Measurements from ENCODE around the gene MISP3.

Gene MISP3

DNA sequence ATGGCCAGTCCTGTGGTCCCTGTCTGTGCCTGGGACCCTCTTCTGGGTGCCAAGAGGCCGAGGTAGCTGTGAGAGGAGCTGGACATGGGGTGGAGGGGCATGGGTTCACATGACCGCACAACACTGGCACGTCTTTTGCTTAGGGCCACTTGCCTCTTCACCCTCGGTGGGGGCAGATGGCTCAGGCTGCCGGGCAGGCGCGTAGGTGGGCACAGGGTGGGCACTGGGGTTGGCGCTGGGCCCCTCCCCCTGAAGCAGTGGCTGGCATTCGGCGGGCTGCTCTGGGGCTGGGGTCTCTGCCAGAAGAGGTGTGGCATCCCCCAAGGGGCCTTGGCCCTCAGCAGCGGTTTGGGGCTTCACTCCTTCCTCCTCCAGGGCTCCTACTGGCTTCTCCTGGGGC lies 19.1 kb upstream of the MISP3 start:
- no peak for DNase-seq (ENCODE audit: low spot score)

DNA sequence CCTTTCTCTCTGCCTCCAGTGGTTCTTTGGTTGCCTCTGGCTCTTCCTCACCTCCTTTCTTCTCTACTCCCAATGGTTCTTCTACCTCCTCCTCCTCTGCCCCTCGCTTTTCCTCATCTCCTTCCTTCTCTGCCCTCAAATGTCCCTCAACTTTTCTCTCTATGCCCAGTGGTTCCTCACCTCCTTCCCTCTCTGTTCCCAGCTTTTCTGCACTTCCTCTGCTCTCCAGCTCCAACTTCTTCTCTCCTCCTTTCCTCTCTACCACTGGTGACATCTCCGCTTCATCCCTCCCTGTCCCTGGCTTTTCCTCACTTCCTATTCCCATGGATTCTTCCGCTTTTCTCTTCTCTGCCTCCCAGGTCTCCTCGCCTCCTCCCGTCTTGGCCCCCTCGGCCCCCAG lies 18.5 kb upstream of the MISP3 start:
- no peak for DNase-seq (ENCODE audit: low spot score)

DNA sequence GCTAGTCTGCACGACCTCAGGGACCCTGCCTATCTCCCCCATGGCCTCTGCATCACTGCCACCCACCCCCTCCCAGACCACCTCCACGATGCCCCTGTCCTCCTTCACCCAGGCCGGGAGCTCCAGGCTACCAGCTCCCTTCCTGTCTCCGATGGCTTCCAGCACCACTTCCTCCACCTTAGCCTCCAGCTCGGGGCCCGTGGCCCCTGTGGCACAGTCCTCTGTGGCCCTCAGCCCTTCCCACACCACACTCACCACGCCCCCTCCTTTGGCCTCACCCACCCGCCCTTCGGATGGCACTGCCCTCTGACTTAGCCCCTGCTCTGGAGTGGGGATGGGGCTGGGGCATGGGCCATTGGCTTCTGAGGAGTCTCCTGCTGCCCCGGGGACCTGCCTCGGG lies 17.9 kb upstream of the MISP3 start:
- no peak for DNase-seq (ENCODE audit: low spot score)

DNA sequence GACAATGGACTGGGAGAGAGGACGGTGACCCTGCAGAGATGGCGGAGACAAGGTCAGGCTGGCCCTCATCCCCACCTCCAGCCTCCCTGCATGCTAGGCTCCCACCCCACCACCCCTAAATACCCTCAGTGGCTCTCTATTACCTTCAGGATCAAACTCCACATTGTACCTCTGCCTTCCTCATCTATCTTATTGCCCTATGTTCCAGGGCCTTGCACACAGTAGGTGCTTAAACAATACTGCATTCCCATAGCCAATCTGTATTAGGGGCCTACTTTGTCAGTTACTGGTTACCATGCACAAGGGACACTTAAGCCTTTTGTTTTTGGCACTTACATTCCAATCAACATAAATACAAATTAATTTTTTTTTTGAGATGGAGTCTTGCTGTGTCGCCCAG lies 17.2 kb upstream of the MISP3 start:
- no peak for DNase-seq (ENCODE audit: low spot score)

DNA sequence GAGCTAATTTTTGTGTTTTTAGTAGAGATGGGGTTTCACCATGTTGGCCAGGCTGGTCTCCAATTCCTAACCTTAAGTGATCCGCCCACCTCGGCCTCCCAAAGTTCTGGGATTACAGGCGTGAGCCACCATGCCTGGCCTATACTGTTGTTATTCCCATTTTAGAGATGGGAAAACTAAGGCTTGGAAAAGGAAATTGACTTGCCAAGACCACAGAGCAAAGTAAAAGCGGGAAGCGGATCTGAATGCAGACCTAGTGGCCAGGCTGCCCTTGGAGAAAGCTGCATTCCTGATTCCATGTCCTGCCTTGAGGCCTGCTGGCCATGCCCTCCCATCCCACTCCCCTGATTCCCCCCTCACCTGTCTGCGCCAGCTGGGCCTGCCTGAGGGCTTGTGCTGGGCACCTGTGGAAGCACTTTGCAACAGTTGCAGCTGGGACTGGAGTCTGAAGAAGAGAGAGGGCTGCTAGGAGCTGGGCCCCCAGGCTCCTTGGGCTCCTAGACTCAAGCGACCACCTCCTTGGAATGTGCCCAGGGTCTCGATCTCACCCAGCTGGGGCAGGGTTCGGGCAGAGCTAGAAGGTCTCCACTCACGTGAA lies 16.4 kb upstream of the MISP3 start:
- DNase-seq (ENCODE audit: low spot score) = no peak

DNA sequence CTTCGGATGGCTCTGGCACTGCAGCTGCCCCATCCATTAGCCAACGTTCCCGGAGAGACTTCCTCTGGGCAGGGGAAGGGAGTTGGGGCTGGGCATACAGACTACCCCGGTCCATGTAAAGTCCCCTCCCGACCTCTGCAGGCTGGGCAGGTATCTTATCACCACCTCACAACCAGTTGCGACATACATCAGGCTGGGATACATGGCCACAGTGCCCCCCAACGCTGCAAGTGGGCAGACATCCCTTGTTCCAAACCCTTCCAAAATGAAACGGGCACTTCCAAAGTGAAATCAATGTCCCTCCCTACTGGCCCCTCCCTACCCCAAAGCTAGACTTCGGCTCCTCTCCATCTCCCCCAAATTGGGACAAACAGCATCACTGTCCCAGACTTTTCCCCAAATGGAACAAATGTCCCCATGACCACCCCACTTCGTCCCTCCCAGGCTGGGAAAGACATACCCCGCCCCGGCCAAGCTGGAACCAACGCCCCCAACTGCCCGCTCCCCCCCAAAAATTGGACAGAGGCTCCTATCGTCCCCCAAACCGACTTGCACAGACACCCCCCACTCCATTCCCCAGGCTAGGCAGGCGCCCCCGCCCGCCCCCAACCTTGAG lies 15.7 kb upstream of the MISP3 start:
- peak; percentile 35 for DNase-seq (ENCODE audit: low spot score)

DNA sequence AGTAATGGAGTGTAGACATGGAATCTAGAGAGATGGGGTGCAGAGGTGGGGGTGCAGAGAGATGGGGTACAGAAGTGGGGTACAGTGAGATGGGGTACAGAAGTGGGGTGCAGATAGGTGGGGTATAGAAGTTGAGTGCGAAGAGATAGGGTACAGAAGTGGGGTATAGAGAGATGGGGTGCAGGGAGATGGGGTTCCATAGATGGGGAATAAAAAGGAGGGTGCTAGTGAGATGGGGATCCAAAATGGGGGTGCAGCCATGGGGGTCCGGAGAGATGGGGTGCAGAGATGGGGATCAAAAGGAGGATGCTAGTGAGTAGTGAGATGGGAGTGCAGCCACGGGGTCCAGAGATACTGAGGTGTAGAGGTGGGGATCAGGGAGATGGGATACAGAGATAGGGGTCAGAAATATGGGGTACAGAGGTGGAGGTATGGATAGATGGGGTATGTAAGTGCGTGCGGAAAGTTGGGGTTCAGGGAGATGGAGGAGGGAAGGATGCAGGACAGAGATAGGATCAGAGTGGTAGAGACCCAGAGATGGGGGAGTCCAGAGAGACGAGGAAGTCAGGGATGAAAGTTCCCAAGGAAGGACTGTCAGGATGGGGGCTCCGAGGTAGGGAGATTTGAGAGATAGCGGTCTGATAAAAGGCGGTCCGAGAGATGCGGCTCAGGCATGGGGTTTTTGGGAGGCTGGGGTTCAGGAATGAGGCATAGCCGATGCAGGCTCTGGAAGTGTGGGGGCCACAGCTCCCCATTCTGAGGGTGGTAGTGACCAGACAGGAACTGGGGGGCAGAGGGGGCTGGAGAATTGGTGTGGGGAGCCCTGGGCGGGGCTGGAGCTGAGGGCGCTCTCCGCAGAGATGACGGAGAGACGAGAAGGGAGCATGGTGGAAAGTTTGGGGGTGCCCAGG lies 14.1 kb upstream of the MISP3 start:
- DNase-seq (ENCODE audit: low spot score) = no peak

DNA sequence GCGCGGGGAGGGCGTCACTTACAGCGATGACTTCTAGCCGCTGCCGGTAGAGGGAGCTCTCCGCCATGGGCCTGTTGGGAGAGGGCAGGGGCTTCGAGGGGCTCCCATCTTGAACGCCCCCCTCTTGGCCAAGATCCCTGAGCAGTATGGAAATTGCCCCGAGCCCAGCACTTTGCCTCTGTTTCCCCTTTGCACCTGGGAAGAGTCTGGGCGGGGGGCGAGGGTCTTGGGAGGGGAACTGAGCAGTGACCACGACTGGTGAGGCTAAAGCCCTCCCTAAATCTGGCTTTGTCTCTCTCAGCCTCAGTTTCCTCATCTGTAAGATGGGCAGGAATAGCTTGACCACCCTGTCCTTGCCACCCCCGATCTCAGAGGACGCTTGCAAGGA lies 13.5 kb upstream of the MISP3 start:
- no peak for DNase-seq (ENCODE audit: low spot score)

DNA sequence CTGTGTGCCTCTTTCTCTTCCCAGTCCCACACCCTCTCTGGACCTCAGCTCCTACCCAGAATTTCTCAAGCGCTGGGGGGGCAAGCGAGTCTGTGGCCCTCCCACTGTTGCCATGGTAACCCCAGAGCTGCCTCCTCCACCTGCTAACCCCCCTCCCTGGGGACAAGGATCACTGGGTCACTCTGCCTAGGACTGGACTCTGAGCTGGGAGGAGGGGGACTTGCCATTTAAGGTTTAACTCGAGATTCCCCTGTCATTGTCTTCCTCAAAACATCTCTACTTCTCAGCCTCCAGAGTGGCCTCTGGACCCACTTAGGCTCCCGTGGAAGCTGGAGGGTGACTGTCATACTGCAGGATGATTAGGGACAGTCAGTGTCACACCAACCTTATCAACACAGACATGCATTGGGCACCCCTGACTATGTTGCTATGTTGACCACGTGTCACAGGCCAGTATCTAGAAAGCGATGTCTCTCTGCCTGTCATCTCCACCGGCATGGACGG lies 12.9 kb upstream of the MISP3 start:
- no peak for DNase-seq (ENCODE audit: low spot score)

DNA sequence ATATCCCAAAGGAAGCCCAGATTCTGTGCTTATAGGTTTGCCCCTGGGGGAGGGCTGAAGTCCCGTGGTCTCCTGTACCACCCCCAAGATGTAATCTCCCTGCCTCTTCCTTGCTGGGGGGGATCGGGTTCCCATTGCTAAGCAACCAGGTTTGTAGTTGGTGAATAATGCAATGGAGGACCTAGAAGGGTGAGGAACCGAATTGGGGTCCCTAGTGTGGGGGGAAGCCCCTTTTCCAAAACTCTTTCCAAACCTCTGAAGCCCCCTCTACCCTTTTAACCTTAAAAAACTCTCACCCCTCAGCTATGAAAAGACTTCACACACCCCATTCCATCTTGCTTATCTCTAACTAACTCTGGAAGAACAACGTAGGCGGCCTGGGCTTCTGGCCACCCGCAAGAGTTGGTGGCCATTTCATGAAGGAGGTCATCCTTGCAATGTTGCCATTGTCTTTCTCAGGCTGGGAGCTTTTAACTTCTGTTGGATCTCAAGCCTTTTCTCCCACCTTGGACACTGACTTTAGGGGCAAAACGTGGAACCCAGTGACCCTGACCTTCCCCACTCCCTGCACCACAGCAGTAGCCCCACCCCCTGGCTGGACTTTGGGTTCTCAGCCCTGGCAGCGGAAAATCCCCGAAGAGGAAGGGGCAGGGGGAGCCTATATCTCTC lies 11.4 kb upstream of the MISP3 start:
- no peak for DNase-seq (ENCODE audit: low spot score)

DNA sequence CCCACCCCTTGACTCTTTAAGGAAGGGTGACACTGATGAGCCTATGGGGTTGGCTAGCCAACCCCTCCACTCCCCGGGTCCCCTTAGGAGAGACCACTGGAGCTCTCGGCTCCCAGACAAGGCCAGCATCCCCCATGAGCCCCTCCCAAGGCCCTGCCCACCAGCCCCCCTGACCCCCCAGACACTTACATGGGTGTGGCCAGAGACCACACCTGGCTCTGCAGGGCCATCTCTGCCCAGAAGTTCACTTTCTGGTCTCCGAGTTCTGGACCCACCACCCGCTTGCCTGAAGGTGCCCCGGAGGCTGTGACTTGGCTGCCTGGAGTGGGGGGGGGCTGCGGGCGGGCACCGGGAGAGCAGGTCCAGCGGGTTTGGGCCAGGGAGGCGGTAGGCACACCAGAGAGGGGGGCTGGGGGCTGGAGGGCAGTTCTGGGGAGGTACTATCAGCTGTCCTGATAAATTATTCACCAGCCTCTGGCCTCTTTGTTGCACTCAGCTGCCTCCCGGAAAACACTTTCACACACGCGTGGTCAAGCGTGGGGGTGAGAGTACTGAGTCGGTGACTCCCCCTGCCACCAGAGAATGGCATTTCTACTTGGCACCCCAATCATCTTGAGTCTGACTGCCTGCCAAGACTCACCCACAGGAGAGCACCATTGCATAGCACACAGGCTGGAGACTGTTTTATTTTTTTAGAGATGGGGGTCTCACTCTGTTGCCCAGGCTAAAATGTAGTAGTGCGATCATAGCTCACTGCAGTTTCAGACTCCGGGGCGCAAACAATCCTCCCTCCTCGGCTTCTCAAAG lies 10.6 kb upstream of the MISP3 start, which contains the start of gene PALM3:
Gene PALM3, minus strand, starts transcription at position 326 of the 807 bp plus-strand sequence. Its CDS starts 96 bp downstream, at position 230.
- no peak for DNase-seq (ENCODE audit: low spot score)

DNA sequence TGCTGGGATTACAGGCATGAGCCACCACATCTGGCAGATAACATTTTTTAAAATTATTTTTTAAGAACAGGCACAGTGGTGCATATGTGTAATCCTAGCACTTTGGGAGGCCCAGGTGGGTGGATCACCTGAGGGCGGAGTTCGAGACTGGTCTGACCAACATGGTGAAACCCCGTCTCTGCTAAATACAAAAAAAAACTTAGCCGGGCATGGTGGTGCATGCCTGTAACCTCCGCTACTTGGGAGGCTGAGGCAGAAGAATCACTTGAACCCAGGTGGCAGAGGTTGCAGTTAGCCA lies 10.1 kb upstream of the MISP3 start:
- DNase-seq (ENCODE audit: low spot score) = no peak

DNA sequence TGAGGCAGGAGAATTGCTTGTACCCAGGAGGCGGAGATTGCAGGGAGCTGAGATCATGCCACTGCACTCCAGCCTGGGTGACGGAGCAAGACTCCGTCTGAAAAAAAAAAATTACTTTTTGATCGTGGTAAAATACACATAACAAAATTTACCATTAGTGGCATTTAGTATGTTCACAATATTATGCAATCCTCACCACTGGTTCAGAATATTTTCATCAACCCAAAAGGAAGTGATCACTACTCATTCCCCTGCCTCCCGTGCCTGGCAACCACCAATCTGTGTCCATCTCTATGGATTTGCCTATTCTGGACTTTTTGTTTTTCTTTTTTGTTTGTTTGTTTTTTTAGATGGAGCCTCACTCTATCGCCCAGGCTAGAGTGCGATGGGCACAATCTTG lies 9.5 kb upstream of the MISP3 start:
- no peak for DNase-seq (ENCODE audit: low spot score)

DNA sequence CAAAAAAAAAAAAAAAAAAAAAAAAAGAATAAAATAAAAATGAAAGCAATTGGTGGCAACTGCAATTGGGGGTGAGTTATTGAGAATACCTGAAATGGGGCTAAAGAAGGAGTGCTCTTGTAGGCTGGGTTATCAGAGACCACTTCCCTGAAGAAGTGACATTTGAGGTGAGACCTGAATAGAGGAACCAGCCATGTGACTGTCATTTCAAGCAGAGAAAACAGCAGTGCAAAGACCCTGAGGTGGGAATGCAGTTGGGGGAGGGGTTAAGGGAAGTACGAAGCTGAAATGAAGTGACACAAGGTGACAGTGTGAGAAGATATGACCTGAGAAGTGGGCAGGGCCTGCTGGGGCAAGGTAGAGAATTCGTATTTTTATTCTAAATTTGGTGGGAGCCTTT lies 6.5 kb upstream of the MISP3 start:
- DNase-seq (ENCODE audit: low spot score) = no peak

DNA sequence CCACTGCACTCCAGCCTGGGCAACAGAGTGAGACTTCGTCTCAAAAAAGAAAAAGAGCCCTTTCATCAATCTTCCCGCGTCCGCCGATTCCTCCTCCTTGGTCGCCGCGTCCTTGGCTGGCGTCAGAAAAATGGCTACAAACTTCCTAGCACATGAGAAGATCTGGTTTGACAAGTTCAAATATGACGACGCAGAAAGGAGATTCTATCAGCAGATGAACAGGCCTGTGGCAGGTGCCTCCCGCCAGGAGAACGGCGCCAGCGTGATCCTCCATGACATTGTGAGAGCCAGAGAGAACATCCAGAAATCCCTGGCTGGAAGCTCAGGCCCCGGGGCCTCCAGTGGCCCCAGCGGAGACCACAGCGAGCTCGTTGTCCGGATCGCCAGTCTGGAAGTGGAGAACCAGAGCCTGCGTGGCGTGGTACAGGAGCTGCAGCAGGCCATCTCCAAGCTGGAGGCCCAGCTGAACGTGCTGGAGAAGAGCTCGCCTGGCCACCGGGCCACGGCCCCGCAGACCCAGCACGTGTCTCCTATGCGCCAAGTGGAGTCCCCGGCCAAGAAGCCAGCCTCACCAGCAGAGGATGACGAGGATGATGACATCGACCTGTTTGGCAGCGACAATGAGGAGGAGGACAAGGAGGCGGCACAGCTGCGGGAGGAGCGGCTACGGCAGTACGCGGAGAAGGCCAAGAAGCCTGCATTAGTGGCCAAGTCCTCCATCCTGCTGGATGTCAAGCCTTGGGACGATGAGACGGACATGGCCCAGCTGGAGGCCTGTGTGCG lies 2.1 kb upstream of the MISP3 start:
- DNase-seq (ENCODE audit: low spot score) = no peak

DNA sequence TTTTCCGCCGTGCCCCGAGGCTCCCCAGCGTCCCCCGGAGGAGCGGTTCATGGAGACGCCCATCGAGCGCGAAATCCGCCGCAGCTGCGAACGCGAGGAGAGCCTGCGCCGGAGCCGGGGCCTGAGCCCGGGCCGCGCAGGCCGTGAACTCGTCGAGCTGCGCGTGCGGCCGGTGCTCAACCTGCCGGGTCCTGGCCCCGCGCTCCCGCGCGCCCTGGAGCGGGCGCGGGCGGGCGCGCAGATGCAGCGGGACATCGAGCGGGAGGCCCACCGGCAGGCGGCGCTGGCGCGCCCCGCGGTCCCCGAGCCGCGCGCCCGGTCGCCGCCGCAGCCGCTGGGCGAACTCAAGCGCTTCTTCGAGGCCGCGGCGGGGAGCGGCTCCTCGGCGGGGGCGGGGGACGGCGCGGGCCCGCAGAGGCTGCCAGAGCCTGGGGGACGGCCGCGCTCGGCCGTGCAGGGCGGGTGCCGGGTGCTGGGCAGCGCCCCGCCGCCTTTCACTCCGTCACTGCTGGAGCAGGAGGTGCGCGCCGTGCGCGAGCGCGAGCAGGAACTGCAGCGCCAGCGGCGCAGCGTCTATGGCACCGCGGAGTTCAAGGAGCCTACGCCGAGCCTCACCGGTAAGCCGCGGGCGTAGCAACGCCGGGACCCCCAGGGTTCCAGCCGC lies 807 bp downstream of the MISP3 start:
- DNase-seq (ENCODE audit: low spot score) = peak; percentile 76

DNA sequence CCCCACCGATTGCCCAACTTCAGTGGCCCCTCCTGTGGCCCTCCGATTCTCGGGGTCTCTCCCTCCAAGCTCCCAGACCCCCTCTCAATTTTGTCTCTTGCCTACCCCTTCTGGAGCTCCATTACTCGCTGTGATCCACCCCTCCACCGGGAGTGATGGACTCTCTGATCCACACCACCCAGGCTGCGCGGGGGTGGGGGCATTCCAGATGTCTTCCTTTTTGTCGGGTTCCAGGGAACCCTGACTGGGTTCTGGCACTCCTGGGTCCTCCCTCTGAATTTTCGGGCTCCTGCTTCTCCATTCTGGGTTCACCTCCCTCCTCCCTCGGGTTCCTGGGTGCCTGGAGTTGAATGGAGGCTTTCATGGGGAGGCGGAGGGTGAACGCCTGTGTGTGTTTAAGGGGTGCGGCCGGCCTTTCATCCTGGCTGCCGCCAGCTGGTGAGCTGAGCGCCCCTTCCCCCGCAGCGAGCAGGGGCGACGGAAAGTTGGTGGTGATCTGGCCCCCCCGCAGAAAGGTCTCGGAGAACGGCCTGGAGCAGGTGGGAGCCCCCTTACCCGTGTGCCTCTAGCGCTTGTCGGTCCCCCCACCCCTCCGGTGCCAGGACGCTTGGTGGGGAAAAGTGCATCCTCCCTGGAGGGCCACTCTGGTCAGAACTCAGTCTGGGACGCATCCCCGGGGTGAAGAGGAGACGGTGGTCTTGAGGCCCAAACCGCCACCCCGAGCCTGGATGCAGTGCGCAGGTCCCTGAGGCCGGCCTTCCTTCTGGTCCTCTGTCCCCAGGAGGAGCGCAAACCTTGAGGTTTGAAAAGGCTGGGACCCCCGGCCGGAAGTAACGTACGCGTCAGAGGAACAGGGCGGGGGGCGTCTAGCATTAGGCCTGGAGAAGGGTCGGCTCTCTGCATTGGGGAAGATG lies 1.6 kb downstream of the MISP3 start:
- DNase-seq (ENCODE audit: low spot score) = peak; percentile 65

DNA sequence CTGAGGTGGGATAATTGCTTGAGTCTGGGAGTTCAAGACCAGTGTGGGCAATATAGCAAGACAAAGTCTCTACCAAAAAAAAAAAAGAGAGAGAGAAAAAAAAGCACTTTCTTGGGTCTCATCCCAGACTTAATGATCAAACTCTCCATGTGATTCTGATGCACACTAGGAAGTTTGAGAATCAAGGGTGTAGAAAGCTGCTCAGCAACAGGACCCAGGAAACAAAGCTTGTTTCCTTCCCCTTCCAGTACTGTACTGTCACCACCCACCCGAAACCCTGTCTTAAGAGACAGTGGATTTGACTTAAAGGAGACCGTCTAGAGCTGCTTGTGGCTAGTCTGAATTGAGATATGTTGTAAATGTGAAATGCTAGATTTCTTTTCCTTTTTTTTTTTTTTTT lies 5.8 kb downstream of the MISP3 start:
- DNase-seq (ENCODE audit: low spot score) = no peak
